Activated CD4-positive, alpha-beta T cell treated with anti-CD3 and anti-CD28 coated beads, Interleukin-2, amount 50 U/mL, for 24 hours (primary cell): ENCODE measurements around the gene MARK4.
"Not testable (repeated sequence)": the region's sequence is repeated elsewhere in the genome, so short reads cannot be mapped to it uniquely, and the experiment has no call there.

Experiments
- DNase-seq, 2 donors: peaks; one replicate each; pipeline ENCODE4 v3.0.0-alpha.2; 2020; ENCODE audit warnings: low read depth in 1 of 2, low spot score in 1 of 2

Gene MARK4

DNA sequence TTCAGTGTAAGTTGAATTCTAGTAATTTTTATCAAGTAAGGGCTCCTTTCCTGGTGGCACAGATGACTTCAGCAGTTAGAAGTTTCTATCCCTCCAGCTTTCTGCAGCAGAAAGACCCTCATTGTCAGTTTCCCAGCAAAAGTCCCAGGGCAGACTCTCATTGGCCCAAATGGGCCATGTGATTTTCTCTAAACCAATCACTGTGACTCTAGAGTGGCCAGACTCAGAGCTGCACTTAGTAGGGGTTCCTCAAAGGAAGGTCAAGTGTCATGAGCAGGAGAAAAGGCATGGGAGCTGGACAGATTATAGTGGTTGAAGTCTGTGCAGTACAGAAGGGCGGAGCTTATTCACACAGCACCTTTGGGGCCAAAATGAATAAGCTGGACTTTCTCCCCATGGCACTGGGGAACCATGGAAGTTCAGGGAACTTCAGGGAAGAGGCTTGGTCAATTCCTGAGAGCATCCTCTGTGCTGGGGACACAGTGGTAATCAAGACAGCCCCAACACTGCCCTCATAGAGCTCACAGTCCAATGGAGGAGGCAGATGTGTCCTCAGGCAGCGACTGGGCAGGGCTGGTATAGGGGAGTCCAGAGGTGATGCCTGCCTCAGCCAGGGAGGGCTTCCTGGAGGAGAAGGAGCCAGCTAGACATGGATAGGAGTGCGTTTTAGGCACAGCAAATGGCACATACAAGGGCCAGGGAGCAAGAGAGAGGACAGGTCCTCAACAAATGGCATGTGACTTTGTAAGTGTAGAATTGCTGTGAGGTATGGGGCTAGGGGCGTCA, 53.3 kb downstream of the MARK4 start:
- DNase-seq: no peak

DNA sequence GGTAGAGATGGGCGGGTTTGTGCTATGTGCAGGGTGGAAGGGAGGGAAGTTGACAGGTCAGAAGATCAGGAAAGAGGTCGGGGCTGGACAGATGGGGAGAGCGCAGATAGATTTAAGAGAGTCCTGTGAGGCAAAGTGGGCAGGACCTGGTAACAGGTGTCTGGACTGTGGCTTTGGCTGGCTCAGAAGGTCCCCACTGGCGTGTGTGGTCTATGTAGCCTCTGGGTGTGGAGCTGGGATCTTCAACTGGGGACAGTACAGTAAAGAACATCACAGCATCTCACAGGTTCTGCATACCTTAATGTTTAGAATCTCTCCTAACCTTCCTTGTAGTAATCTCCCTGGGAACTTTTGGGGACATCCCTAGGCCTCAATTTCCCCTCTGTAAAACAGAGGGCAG, 53.9 kb downstream of the MARK4 start:
- no peak for DNase-seq

- DNase-seq: no peak
Observed at GRCh38 chr19:45305421-45305820, 54.4 kb downstream of the MARK4 start.

- DNase-seq: no peak
Observed at GRCh38 chr19:45306040-45306439, 55.0 kb downstream of the MARK4 start.

GRCh38 chr19:45306518-45307027, 55.5 kb downstream of the MARK4 start:
- no peak for DNase-seq

- DNase-seq: no peak
Observed at GRCh38 chr19:45307361-45307760, 56.3 kb downstream of the MARK4 start.

GRCh38 chr19:45309322-45309721, 58.3 kb downstream of the MARK4 start:
- not testable (repeated sequence) for DNase-seq

- no peak for DNase-seq
Observed at GRCh38 chr19:45311621-45312020, 60.5 kb downstream of the MARK4 start.

GRCh38 chr19:45312285-45312684, 61.2 kb downstream of the MARK4 start:
- not testable (repeated sequence) for DNase-seq

DNA sequence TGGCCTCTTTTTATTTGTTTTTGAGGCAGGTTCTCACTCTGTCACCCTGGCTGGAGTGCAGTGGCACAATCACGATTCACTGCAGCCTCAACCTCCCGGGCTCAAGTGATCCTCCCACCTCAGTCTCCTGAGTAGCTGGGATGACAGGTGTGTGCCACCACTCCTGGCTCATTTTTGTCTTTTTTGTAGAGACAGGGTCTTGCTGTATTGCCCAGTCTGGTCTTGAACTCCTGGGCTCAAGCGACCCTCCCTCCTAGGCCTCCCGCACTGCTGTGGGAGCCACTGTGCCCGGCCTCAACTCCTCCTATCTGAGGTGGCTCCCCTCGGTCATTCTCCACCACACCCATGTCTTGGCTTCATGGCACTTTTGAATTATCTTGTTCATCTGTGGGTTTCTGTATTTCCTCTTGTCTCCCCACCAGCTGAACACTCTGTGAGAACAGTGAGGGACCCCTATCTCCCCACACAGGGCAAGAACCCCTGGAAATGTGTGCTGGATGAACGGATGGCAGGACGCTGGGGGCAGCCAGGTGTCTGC, 63.7 kb downstream of the MARK4 start:
- no peak for DNase-seq

DNA sequence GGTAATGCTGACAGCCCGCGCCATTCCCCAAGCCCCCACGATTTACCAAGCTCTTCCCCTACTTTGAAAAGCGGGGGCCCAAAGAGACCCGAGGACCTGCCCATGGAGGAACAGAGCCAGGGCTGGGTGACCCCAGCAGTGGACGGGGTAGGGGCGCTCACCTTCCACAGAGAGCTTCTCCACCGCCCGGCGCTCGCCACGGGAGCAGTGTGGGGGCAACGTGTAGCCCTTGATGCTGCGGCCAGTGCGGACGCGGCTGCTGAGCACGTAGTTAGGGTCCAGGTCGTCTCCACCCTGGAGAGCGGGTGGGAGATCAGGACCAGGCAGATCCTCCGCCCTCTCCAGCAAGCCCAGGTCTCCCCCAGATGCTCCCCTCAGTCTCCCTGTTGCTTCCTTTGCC, 64.2 kb downstream of the MARK4 start:
- DNase-seq: no peak

DNA sequence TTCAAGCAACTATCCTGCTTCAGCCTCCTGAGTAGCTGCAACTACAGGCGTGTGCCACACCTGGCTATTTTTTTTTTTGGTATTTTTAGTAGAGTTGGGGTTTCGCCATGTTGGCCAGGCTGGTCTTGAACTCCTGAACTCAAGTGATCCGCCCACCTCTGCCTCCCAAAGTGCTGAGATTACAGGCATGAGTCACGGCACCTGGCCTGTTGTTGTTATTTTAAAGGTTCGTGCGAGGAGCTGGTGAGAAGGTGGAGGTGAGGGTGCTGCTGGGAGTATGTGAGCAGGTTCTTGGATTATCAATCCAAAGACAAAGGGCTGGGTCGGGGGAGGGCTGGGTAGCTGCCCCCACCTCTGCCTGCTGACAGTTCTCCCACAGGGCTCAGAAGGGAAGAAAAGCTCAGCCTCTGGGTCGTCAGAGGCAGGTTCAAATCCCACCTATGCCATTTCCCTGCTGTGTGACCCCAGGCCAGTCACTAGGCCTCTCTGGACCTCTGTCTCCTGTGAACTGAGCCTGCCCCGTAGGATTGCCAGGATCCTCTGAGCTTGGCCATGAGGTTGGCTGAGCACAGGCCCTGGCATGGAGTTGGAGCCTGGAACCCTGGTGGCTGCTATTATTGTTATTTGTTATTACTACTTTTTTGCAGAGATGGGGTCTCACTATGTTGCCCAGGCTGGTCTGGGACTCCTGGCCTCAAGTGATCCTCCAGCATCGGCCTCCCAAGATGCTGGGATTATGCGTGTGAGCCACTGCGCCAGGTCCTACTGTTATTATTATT, 70.1 kb downstream of the MARK4 start:
- no peak for DNase-seq

GRCh38 chr19:45321848-45322247, 70.8 kb downstream of the MARK4 start:
- DNase-seq: no peak

DNA sequence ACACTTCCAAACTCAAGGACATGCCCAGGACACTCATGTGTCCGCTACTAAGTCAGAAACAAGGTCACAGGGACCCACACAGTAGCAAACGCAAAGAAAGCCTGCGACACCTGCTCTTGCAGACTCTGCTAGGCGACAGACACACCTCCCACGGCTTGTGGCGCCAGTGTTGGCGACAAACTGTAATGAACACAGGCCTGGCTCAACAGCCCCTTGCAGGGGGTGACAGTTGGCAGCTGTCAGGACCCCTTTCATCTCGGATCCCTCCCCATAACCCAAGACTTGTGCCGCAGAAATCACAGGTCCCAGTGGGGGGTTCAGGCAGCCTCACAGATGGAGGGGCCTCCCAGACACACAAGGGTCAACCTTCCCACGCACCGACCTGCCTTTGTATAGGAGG, 71.2 kb downstream of the MARK4 start:
- no peak for DNase-seq

DNA sequence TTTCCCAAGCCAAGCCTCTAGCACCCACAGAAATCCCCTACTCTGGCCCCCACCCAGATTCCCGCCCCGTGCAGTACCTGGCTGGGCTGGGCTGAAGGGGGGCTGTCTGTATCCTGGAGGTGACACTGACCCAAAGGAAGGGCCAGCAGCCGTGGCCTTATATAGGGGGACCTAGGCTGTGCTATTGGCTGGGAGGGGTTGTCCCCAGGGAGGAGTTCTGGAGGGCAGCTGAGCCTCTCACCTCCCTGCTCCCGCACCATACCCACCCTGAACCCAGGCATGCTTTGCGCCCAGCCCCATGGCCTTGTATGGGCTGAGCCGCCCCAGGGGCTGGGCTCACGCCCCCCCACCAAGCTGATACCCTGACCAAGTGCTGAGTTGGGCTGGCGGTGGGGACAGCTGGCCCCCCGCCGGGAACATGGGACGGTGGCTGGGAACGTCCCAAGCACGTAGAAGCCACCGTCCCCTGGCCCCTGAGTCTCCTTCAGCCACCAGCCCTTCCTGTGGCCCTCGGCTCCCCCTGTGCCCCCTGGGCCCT, 71.7 kb downstream of the MARK4 start, which contains the start of gene CKM:
CKM (minus strand) TSS at position 132 of the 538 bp plus-strand sequence. CDS start 3,162 bp downstream, outside the sequence.
- no peak for DNase-seq

DNA sequence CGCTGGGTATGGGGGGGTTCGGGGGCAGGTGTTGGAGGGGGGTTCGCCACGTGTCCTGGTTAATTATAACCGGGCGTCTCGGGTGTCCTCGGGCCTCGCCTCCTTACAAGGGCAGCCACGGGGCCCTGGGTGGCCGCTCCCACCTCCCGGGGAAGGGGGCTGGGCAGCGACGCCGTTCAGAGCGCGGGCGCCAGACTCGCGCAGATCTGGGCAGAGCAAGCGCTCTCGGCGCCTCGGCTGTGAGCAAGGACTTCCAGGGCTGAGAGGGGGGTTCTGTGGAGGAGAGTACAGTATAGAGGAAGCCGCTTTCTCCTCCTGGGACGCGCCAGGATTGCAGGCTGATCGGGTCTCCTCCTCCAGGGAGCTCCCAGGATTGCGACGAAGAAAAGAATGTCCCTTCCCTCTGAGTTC, 72.6 kb downstream of the MARK4 start:
- no peak for DNase-seq

DNA sequence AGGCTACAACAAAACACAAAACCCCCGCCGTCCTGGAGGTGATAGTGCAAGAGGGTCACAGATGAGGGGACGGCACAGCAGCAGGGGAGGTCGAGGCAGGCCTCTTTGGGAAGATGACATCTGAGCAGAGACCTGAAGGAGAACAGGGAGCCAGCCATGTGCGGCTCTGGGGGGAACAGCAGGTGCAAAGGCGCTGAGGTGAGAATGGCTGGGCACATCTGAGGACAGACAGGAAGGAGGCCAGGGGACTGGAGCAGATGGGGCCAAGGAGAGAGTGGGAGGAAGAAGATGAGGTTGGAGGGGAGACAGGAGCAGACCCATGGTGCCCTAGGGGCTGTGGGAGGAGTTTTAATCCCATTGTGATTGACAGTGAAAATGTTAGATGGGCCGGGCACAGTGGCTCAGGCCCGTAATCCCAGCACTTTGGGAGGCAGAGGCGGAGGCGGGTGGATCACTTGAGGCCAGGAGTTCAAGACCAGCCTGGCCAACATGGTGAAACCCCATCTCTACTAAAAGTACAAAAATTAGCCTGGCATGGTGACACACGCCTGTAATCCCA, 73.4 kb downstream of the MARK4 start:
- no peak for DNase-seq

GRCh38 chr19:45327404-45328143, 76.5 kb downstream of the MARK4 start:
- DNase-seq: no peak

DNA sequence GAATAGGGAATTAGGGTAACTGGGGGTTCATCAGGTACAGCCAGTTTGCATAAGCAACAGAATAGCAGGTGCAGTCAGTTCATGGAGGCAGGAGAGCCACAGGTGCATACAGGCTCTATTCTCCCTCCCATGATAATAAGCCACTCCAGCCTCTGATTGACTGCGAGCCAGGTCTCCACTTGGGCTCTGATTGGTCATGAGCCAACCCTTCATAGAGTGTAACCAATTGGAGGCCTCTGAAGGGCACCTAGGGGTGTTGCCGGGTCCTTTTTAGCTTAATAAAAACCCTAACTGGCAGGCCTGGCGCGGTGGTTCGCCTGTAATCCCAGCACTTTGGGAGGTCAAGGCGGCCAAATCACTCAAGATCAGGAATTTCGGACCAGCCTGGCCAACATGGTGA, 80.3 kb downstream of the MARK4 start:
- no peak for DNase-seq

DNA sequence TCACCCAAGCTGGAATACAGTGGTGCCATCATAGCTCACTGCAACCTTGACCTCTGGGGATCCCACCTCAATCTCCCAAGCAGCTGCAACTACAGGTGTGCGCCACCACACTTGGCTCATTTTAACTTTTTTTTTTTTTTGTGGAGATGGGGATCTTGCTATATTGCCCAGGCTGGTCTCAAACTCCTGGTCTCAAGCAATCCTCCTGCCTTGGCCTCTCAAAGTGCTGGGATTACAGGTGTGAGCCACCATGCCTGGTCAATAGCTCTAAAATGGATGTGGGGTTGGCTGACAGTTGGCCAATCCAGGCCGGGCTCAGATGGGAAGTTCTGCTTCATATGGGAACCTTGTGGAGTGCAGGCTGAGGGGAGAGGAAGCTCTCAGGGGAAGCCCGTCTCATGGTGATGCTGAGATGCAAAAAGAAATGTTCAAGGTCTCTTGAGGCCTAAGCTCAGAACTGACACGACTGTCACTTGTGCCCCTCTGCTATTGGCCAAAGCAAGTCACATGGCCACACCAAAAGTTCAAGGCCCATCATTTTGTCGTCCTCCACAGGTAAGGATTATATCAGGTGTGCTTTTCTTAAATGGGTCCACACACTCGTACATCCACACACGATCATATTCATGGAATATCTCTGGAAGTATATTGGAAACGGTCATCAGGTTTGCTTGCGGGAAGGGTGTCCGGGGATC, 82.7 kb downstream of the MARK4 start:
- DNase-seq: no peak
